ENCODE measurements around the gene HBG1.

Gene HBG1

DNA sequence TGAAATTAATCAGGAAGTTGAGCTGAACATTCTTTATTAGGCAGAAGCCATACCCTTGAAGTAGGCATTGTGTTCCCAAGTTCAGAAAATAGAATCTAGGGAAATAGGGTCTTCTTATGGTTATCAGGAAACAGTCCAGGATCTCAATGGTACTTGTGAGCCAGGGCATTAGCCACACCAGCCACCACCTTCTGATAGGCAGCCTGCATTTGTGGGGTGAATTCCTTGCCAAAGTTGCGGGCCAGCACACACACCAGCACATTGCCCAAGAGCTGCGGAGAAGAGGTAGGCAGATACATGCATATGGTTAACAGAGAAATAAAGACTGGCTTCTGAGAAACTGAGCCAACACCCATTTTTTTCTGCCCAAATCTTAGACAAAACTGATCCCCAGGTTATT lies 16.8 kb downstream of the HBG1 start:
- DNase-seq, result no peak
- TF ChIP-seq GATA1 (IDR thresholded peaks at IDR 0.05; ENCODE audit: low read depth, low read length) (no peak), POLR2A (IDR thresholded peaks at IDR 0.05; ENCODE audit: low read length) (peak; percentile 69)

DNA sequence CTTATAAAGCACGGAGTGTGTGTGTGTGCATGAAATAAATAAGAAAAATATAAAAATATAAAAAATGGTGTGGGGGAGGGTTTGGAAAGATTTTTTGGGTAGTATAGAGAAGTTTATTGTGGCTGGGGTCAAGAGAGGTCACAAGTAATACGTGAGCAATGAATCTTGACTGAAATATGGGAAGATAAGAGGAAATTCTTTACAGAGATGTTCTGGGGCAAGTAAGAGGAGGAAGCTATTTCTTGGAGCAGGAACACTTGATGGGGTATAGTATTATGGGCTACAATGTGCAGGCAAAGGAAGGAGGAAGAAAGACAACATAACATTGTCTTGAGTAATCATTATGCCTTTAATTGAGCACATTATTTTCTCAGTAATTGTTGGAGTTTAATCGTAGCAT lies 17.5 kb downstream of the HBG1 start:
- DNase-seq, result no peak
- no peak for TF ChIP-seq POLR2A (IDR thresholded peaks at IDR 0.05; ENCODE audit: low read length)
- TF ChIP-seq GATA1 (IDR thresholded peaks at IDR 0.05; ENCODE audit: low read depth, low read length), result no peak

DNA sequence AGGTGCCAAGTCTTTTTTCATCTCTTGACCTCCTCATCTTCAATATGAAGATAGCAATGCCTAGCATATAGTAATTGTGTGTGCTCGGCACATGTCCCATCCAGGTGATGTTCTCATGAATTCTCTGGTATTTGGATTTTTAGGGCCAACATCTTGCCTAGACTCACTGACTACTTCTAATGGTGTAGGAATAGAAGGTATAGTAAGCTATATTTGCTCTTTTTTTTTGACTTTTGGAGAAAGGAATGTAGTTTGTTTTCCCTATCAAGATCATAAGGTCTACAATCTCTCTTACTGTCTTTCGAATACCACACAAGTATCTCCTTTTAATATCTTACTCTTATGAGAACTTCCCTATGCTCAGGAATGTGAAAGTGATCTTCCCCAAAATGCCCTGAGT lies 18.5 kb downstream of the HBG1 start:
- peak; percentile 66 for TF ChIP-seq POLR2A (IDR thresholded peaks at IDR 0.05; ENCODE audit: low read length)
- TF ChIP-seq GATA1 (IDR thresholded peaks at IDR 0.05; ENCODE audit: low read depth, low read length), result no peak
- DNase-seq, result no peak

DNA sequence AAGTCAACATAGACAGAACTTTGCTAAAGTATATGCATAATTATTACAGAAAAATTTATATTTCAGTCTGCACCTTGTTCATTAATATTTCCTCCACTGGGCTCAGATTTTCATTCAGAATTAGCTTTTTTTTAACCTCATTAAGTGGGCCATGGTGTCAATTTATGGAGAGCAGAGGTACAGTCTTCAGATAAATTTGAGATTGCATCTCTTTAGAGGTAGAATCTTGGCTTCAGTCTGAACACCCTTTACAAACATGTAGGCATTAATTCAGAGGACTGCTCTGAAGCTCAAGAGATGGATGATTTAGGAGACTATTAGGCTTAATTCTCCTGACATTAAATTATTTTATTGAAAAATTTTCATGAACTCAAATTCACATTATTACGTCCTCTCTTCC lies 19.4 kb downstream of the HBG1 start:
- no peak for TF ChIP-seq GATA1 (IDR thresholded peaks at IDR 0.05; ENCODE audit: low read depth, low read length)
- TF ChIP-seq POLR2A (IDR thresholded peaks at IDR 0.05; ENCODE audit: low read length), result no peak
- DNase-seq, result no peak

DNA sequence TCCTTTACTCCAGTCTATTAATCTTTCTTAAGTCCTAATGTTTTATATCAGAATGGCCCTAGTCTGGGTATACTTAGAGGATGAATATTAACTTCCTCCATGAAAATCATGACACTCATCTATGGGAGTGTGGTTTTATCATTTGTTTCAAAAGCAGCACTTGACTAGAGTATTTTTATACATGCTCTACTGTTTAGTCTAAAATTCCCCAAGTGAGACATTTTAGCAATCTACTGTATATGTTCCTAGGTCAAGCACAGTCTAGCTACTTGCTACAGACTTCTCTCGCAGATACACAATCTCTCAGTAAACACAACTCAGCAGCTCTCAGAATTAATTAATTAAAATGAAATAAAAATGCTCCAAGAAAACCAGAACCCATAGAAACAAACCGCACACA lies 19.9 kb downstream of the HBG1 start:
- TF ChIP-seq POLR2A (IDR thresholded peaks at IDR 0.05; ENCODE audit: low read length) (peak; percentile 13), GATA1 (IDR thresholded peaks at IDR 0.05; ENCODE audit: low read depth, low read length) (no peak)
- DNase-seq, result no peak

DNA sequence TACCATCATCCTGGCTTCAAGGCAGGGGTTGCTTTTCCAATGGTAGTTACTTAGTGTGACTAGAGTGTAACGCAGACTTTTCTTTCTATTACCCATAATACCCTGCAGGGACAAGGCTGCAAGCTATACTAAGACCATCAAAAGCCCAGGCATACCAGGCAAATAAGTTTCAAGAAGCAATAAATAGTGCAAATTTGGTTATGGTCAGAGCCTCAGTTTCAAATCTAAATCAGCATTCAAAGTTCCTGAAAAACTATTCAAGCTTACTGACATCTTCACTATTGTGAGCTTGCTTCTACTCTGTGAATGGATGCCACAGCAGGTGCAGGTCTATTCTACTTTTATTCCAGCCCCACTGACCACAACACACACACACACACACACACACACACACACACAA lies 20.3 kb downstream of the HBG1 start:
- peak; percentile 24 for TF ChIP-seq POLR2A (IDR thresholded peaks at IDR 0.05; ENCODE audit: low read length)
- TF ChIP-seq GATA1 (IDR thresholded peaks at IDR 0.05; ENCODE audit: low read depth, low read length), result no peak
- DNase-seq, result no peak

DNA sequence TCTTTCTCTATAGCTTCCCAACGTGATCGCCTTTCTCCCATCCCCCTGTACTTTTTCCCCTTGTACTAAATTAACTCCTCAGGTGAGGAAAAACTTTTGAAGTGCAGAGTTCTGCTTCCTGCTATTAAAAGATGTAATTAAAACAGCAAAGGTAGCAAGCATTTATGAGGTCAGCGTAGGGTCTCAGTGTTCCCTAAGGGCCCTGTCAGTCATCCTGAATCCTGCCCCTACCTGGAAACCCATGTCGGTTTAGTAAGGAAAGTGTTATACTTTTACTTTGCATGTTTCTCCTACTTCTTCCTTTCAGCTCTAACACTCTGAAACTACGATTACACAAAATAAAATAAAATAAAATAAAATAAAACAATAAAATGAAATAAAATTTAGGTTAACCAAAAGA lies 21.5 kb downstream of the HBG1 start:
- DNase-seq, result no peak
- TF ChIP-seq POLR2A (IDR thresholded peaks at IDR 0.05; ENCODE audit: low read length), result no peak
- no peak for TF ChIP-seq GATA1 (IDR thresholded peaks at IDR 0.05; ENCODE audit: low read depth, low read length)

DNA sequence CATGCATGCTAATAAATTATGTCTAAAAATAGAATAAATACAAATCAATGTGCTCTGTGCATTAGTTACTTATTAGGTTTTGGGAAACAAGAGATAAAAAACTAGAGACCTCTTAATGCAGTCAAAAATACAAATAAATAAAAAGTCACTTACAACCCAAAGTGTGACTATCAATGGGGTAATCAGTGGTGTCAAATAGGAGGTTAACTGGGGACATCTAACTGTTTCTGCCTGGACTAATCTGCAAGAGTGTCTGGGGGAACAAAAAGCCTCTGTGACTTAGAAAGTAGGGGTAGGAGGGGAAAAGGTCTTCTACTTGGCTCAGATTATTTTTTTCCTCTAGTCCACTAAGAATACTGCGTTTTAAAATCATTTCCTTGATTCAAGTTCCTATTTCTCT lies 22.0 kb downstream of the HBG1 start:
- peak in 1 of 2 experiments; percentile 65 for DNase-seq
- TF ChIP-seq GATA1 (IDR thresholded peaks at IDR 0.05; ENCODE audit: low read depth, low read length) (no peak), POLR2A (IDR thresholded peaks at IDR 0.05; ENCODE audit: low read length) (no peak)

DNA sequence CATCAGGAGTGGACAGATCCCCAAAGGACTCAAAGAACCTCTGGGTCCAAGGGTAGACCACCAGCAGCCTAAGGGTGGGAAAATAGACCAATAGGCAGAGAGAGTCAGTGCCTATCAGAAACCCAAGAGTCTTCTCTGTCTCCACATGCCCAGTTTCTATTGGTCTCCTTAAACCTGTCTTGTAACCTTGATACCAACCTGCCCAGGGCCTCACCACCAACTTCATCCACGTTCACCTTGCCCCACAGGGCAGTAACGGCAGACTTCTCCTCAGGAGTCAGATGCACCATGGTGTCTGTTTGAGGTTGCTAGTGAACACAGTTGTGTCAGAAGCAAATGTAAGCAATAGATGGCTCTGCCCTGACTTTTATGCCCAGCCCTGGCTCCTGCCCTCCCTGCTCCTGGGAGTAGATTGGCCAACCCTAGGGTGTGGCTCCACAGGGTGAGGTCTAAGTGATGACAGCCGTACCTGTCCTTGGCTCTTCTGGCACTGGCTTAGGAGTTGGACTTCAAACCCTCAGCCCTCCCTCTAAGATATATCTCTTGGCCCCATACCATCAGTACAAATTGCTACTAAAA lies 22.8 kb downstream of the HBG1 start, which contains the start of gene HBB:
HBB (minus strand) TSS at position 340 of the 579 bp plus-strand sequence; CDS start at position 290, 50 bp downstream.
- peak in 1 of 2 experiments; percentile 71 for DNase-seq
- TF ChIP-seq GATA1 (IDR thresholded peaks at IDR 0.05; ENCODE audit: low read depth, low read length), result no peak
- TF ChIP-seq POLR2A (IDR thresholded peaks at IDR 0.05; ENCODE audit: low read length), result peak; percentile 100

DNA sequence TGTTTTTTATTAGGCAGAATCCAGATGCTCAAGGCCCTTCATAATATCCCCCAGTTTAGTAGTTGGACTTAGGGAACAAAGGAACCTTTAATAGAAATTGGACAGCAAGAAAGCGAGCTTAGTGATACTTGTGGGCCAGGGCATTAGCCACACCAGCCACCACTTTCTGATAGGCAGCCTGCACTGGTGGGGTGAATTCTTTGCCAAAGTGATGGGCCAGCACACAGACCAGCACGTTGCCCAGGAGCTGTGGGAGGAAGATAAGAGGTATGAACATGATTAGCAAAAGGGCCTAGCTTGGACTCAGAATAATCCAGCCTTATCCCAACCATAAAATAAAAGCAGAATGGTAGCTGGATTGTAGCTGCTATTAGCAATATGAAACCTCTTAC lies 24.2 kb downstream of the HBG1 start:
- TF ChIP-seq POLR2A (IDR thresholded peaks at IDR 0.05; ENCODE audit: low read length) (no peak), GATA1 (IDR thresholded peaks at IDR 0.05; ENCODE audit: low read depth, low read length) (peak; percentile 35)
- DNase-seq, result peak; percentile 89 to 96

DNA sequence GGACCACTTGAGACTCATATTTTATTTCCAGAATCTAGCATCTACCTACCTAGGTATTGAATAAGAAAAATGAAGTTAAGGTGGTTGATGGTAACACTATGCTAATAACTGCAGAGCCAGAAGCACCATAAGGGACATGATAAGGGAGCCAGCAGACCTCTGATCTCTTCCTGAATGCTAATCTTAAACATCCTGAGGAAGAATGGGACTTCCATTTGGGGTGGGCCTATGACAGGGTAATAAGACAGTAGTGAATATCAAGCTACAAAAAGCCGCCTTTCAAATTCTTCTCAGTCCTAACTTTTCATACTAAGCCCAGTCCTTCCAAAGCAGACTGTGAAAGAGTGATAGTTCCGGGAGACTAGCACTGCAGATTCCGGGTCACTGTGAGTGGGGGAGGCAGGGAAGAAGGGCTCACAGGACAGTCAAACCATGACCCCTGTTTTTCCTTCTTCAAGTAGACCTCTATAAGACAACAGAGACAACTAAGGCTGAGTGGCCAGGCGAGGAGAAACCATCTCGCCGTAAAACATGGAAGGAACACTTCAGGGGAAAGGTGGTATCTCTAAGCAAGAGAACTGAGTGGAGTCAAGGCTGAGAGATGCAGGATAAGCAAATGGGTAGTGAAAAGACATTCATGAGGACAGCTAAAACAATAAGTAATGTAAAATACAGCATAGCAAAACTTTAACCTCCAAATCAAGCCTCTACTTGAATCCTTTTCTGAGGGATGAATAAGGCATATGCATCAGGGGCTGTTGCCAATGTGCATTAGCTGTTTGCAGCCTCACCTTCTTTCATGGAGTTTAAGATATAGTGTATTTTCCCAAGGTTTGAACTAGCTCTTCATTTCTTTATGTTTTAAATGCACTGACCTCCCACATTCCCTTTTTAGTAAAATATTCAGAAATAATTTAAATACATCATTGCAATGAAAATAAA lies 24.8 kb downstream of the HBG1 start:
- peak; percentile 54 to 60 for DNase-seq
- TF ChIP-seq POLR2A (IDR thresholded peaks at IDR 0.05; ENCODE audit: low read length) (peak; percentile 96), GATA1 (IDR thresholded peaks at IDR 0.05; ENCODE audit: low read depth, low read length) (no peak)

DNA sequence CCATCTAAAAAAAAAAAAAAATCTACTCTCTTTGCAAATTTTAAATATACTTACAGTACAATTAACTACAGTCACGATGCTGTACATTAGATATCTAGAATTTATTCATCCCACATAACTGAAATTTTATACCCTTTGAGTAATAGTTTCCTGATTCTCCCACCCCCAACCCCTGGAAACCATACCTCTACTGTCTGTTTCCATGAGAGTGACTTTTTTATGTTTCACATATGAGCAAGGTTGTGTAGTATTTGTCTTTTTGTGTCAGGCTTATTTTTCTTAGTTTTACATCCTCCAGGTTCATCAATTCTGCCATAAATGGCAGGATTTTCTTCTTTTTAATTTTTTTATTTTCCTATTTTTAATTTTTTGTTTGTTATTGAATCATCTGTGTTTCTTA lies 26.0 kb downstream of the HBG1 start:
- TF ChIP-seq POLR2A (IDR thresholded peaks at IDR 0.05; ENCODE audit: low read length) (peak; percentile 12), GATA1 (IDR thresholded peaks at IDR 0.05; ENCODE audit: low read depth, low read length) (no peak)
- DNase-seq, result no peak

DNA sequence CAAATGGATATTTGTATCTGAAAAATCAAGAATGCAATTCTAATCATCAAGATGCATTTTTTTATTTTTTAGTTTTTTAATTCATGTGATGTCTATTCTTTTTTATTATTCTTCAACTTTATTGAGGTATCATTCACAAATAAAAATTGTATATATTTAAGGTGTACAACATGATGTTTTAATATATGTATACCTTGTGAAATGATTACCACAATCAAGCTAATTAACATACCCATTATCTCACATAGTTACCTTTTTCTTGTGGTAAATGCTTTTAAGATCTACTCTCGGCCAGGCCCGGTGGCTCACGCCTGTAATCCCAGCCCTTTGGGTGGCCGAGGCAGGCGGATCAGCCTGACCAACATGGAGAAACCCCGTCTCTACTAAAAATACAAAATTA lies 26.5 kb downstream of the HBG1 start:
- TF ChIP-seq GATA1 (IDR thresholded peaks at IDR 0.05; ENCODE audit: low read depth, low read length) (no peak), POLR2A (IDR thresholded peaks at IDR 0.05; ENCODE audit: low read length) (peak; percentile 53)
- no peak for DNase-seq

DNA sequence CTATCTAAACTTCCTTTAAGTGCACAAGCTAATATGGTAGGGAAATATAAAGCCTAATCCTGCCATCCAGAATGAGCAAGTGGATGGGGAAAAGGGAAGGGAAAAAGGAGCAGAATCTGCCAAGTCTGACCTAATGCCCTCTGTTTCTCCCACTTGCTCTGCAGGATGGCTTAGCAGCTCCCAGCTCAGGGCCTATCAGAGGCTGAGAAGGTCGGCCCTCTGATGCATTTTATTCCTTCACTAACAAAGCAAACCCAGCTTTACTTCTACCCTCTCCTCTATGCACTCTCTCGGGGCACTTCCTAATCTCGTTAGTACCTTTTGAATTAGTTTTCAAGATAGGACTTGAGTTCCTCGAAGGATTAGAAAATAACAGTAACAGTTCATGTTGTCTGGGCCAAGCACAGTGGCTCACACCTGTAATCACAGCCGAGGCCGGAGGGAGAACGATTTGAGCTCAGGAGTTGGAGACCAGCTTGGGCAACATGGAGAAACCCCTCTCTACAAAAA lies 39.2 kb downstream of the HBG1 start:
- TF ChIP-seq POLR2A (IDR thresholded peaks at IDR 0.05; ENCODE audit: low read length) (no peak), GATA1 (IDR thresholded peaks at IDR 0.05; ENCODE audit: low read depth, low read length) (no peak)
- no peak for DNase-seq
